ENCODE data around the gene BTNL9.
A peak's percentile ranks its signal among the peaks of the same experiment; 100 is the strongest.

The BTNL9 gene

DNA sequence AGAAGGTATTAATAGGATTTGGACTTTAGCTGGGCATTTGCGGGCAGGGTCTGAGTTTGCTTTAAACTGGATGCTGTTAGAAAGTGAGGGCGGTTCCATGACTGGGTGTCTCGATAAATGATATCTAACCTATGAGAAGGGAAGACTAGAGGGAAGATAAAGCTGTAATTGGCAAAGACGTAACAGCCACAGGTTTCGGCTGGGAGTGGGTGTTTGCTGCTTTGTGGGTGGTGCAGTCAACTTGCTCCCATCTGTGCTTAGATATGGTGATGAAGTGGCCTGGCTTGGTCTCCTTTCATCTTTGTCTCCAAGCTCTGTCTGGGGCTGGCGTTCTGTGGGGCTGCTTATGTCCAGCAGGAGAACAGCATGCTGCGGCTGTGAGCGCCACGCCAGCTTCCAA, 67.6 kb downstream of the BTNL9 start:
- TF ChIP-seq, protein P1, sequence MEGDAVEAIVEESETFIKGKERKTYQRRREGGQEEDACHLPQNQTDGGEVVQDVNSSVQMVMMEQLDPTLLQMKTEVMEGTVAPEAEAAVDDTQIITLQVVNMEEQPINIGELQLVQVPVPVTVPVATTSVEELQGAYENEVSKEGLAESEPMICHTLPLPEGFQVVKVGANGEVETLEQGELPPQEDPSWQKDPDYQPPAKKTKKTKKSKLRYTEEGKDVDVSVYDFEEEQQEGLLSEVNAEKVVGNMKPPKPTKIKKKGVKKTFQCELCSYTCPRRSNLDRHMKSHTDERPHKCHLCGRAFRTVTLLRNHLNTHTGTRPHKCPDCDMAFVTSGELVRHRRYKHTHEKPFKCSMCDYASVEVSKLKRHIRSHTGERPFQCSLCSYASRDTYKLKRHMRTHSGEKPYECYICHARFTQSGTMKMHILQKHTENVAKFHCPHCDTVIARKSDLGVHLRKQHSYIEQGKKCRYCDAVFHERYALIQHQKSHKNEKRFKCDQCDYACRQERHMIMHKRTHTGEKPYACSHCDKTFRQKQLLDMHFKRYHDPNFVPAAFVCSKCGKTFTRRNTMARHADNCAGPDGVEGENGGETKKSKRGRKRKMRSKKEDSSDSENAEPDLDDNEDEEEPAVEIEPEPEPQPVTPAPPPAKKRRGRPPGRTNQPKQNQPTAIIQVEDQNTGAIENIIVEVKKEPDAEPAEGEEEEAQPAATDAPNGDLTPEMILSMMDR (conservative IDR thresholded peaks at IDR 0.05), result no peak
- H3K27ac ChIP-seq, result peak overlapping the region; percentile 59; the same call in 1 of the 2 replicates

DNA sequence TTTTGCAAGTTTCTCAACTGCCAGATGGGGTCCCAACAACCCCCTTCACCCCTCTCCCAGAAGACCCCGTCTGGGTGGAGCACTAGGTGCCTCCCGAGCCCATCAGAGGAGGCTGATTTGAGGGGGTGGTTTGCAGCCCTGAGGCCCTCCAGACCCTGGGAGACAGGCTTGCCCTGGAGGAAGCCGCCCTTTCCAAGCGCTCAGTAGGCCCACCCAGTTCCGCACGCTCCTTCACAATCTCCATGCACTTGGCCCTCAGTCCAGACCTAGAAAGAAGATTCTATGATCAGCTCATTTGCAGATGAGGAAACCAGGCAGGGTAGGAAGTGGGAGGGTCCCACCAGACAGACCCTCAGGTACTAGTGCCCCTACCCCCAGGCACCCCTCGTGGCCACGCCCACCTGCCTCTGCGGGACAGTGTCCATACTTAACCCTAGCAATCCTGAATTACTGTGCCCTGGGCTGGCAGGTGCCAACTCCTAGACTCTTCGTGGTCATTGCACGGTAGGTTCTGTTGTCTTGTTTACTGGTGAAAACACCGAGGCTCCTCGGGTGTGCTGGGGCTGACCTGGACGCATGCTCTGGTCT, 68.6 kb downstream of the BTNL9 start:
- TF ChIP-seq, protein P1 (conservative IDR thresholded peaks at IDR 0.05), result no peak; the same call in 1 of the 2 replicates
- no peak overlapping the region for H3K27ac ChIP-seq

DNA sequence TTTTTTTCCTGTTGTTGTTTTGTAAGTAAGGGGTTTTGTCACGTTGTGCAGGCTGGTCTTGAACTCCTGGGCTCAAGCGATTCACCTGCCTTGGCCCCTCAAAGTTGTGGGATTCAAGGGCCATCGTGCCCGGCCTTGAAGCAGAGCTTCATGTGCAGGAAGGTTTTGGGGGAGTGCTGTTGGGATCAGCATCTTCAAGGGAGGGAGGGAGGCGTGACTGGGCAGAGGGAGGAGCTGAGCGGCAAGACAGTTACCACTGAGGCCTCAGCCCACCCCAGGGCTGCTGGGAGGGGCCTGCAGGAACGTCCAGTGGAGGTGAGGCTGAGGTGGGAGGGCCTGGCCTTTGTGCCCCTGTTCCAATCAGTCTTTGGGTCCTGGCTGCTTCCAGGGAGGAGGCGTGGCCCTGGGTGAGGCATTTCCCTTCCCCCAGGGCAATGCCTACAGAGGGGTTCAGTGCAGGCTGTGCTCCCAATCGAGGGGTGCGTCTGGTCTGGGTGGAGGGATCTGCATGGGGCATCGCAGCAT, 69.5 kb downstream of the BTNL9 start:
- H3K27ac ChIP-seq, result no peak overlapping the region
- TF ChIP-seq, protein P1 (conservative IDR thresholded peaks at IDR 0.05), result no peak

DNA sequence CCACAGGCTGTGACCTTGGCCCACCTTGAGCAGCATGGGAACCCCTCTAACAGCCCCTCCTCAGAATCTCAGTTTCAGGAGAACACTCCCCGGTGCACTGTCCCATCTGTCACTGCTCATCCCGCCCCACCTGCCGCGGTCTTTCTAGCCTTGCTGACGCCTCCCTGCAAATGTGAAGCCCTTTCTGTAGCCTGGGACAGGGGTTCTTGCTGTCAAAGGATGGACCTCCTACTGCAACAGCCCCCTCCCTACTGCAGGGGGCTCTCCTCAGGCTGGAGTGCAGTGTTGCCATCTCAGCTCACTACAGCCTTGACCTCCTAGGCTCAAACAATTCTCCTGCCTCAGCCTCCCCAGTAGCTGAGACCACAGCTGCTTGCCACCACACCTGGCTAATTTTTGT, 70.9 kb downstream of the BTNL9 start:
- H3K27ac ChIP-seq, result peak overlapping the region; percentile 64
- TF ChIP-seq, protein P1 (conservative IDR thresholded peaks at IDR 0.05), result no peak

All from VCaP (cell line).